B cell (primary cell): ENCODE results near the gene GMPPA. TPM values are rescaled to one million over a fixed set of nuclear protein-coding genes. Genes with fewer than 3 reads are reported as not detected.

Experiments used
- ATAC-seq: fragments of 200-7000 bp; cut with Tn5 transposase; one replicate; pipeline ENCODE4 v1.10.0; 2021; ENCODE audit warnings: low read depth, mild to moderate bottlenecking, moderate number of reproducible peaks, moderate library complexity
- CTCF ChIA-PET: fragments of 350-600 bp; sonication (Branson Sonifier 250); formaldehyde crosslinking; loops from one replicate; lab custom pipeline; 2021; ENCODE audit warnings: antibody characterized with exemption, inconsistent platforms; lab: Charles Lee
- POLR2A ChIA-PET: fragments of 350-600 bp; sonication (Branson Sonifier 250); formaldehyde crosslinking; loops from one replicate; lab custom pipeline; 2021; ENCODE audit warnings: antibody characterized with exemption; lab: Charles Lee
- DNase-seq: peaks from one replicate; pipeline ENCODE4 v3.0.0; 2013
- H2AFZ ChIP-seq: 2 replicates; pipeline ENCODE4 v1.6.1; 2012; ENCODE audit warnings: mild to moderate bottlenecking, low read depth, low read length; ENCODE audit not compliant: insufficient read depth, poor library complexity, severe bottlenecking
- H3K27ac ChIP-seq, 2 donors: 1 replicate in 1 of 2; 2 replicates in 1 of 2; pipeline ENCODE4 v1.5.1; 2012 to 2013; ENCODE audit warnings: low read length in 2 of 2, mild to moderate bottlenecking in 2 of 2, moderate library complexity in 1 of 2
- H3K27me3 ChIP-seq, 4 experiments: fragments of 200-600 bp in 1 of 4; sonication (generic) in 1 of 4; replicated peaks in 1 of 4; 1 replicate in 2 of 4; 2 replicates in 2 of 4; pipeline versions ENCODE4 v1.6.1 to v1.7.0; 2013 to 2016; ENCODE audit warnings: low read length in 3 of 4, mild to moderate bottlenecking in 2 of 4, mixed read lengths in 1 of 4, moderate library complexity in 1 of 4; ENCODE audit not compliant: insufficient read depth in 4 of 4, control insufficient read depth in 3 of 4; ENCODE audit errors: control extremely low read depth in 1 of 4
- H3K36me3 ChIP-seq, 2 experiments: replicated peaks in 1 of 2; 1 replicate in 1 of 2; 2 replicates in 1 of 2; pipeline versions ENCODE4 v1.6.1 to v1.7.1; 2013; ENCODE audit warnings: low read length in 1 of 2; ENCODE audit not compliant: insufficient read depth in 2 of 2, control insufficient read depth in 1 of 2; ENCODE audit errors: control extremely low read depth in 1 of 2, extremely low read depth in 1 of 2
- H3K4me1 ChIP-seq, 2 donors: fragments of 200-600 bp in 1 of 2; sonication (generic) in 1 of 2; 1 replicate in 1 of 2; 2 replicates in 1 of 2; pipeline versions ENCODE4 v1.5.1 to v1.6.1; 2013 to 2017; ENCODE audit warnings: low read length in 2 of 2; ENCODE audit not compliant: control insufficient read depth in 2 of 2, insufficient read depth in 2 of 2
- H3K4me2 ChIP-seq: replicated peaks from 2 replicates; pipeline ENCODE3; 2012; ENCODE audit warnings: mild to moderate bottlenecking, low read depth, low read length; ENCODE audit not compliant: poor library complexity, severe bottlenecking
- H3K4me3 ChIP-seq, 5 experiments: fragments of 200-600 bp in 1 of 5; sonication (generic) in 1 of 5; 1 replicate in 3 of 5; 2 replicates in 2 of 5; pipeline versions ENCODE4 v1.5.1 to v1.7.0; 2011 to 2016; ENCODE audit warnings: low read length in 4 of 5, mild to moderate bottlenecking in 4 of 5, low read depth in 2 of 5, control low read depth in 1 of 5, moderate library complexity in 1 of 5; ENCODE audit not compliant: insufficient read depth in 1 of 5; ENCODE audit errors: control extremely low read depth in 1 of 5, extremely low read depth in 1 of 5
- H3K79me2 ChIP-seq: fragments of 200-600 bp; sonication (generic); one replicate; pipeline ENCODE4 v1.6.0; 2016; ENCODE audit warnings: low read length; ENCODE audit not compliant: control insufficient read depth, insufficient read depth
- H3K9ac ChIP-seq: fragments of 200-600 bp; sonication (generic); 2 replicates; pipeline ENCODE4 v1.6.1; 2017; ENCODE audit warnings: mild to moderate bottlenecking, low read length, moderate library complexity
- H3K9me3 ChIP-seq, 3 donors: one replicate each; pipeline versions ENCODE4 v1.6.1 to v1.7.1; 2013; ENCODE audit warnings: low read length in 2 of 3; ENCODE audit not compliant: control insufficient read depth in 2 of 3, insufficient read depth in 1 of 3; ENCODE audit errors: control extremely low read depth in 1 of 3
- H4K20me1 ChIP-seq: 2 replicates; pipeline ENCODE4 v1.6.0; 2012; ENCODE audit warnings: mild to moderate bottlenecking, low read length; ENCODE audit not compliant: insufficient read depth, control insufficient read depth, poor library complexity, severe bottlenecking
- H3K27ac Mint-ChIP-seq: one replicate; pipeline ENCODE4 v1.8.0; 2021; ENCODE audit warnings: mixed read lengths
- H3K27me3 Mint-ChIP-seq: one replicate; pipeline ENCODE4 v1.8.0; 2021; ENCODE audit warnings: mixed read lengths
- H3K4me1 Mint-ChIP-seq: one replicate; pipeline ENCODE4 v1.8.0; 2021; ENCODE audit warnings: mixed read lengths
- H3K4me3 Mint-ChIP-seq: one replicate; pipeline ENCODE4 v1.8.0; 2021; ENCODE audit warnings: mixed read lengths
- H3K9me3 Mint-ChIP-seq: one replicate; pipeline ENCODE4 v1.8.0; 2022; ENCODE audit warnings: mixed read lengths; ENCODE audit not compliant: insufficient read depth
- EZH2 ChIP-seq: IDR thresholded peaks from 2 replicates; pipeline ENCODE4 v1.6.1; 2012; ENCODE audit warnings: borderline replicate concordance, low read depth, mild to moderate bottlenecking, moderate library complexity, low read length; ENCODE audit not compliant: insufficient read depth, poor library complexity, severe bottlenecking
- WGBS: methylation state at CpG from one replicate; pipeline ENCODE4 v1.1.5; 2013; ENCODE audit warnings: missing lambda C conversion rate; ENCODE audit not compliant: insufficient coverage; 5-methylcytosine and 5-hydroxymethylcytosine counted together
- intact Hi-C: fragments of 100-400 bp; cut with micrococcal nuclease; formaldehyde crosslinking; loops from one replicate; pipeline ENCODE4 v1.10.0; 2022
- polyA plus RNA-seq: library from polyadenylated mRNA; depleted of rRNA; stranded (reverse); fragments of >200 nt; gene quantifications from 2 replicates; pipeline ENCODE4 v1.2.3, GENCODE V29; 2012
- total RNA-seq, 2 donors: library from RNA; stranded (reverse); fragments of 120-200 nt in 1 of 2; gene quantifications; 1 replicate in 1 of 2; 2 replicates in 1 of 2; pipeline versions ENCODE4 v1.2.3 to v1.2.4, GENCODE V29; 2013 to 2022
- TF ChIP-seq, protein P1 (sequence below): fragments of 200-600 bp; IDR thresholded peaks from one replicate; pipeline ENCODE4 v1.8.0; 2022; ENCODE audit warnings: antibody characterized with exemption, mild to moderate bottlenecking

The GMPPA gene
- total and polyA plus RNA-seq, 2 donors (not counting 1 experiment from before 2014, with no cell fraction given): 27.8 to 67.9 TPM

DNA sequence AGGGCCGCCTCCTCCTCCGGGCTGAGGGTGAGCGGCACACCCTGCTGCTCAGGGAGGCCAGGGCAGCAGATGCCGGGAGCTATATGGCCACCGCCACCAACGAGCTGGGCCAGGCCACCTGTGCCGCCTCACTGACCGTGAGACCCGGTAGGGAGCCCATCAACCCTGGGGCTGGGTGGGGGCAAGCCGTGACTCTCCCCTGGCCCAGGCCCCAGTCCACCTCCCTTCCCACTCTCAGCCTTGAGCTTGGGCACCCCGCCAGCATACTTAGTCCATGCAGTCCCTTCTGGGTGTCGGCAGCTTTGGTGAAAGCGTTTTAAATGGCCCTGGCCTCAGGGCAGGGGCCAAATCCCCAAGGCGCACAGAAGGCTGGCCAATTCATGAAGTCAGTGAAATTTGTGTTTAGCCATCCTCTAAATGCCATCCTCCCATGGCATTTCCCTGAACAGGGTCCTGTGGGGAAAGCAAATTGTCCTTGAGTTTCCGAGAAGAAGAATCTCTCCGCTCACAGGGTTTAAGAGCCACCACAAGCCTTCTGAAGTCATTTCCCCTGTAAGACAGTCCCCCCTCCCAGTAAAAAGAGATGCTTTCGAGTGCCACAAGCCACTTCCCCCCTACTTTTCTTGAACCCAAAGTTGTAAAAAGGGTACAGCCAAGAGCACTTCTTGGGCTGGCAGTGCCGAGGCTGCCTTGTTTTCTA lies 46.9 kb upstream of the GMPPA start:
- no peak overlapping the region for H3K9ac ChIP-seq
- no peak overlapping the region for H3K4me2 ChIP-seq
- H2AFZ ChIP-seq: no peak overlapping the region
- no peaks in the 10 kb centered on the region for H4K20me1 ChIP-seq
- intact Hi-C loops: no loop called here
- ChIA-PET POLR2A (no interaction called here), CTCF (no interaction called here)
- H3K36me3 ChIP-seq: no peaks in the 10 kb centered on the region
- H3K27ac ChIP-seq: no peak overlapping the region
- H3K4me1 Mint-ChIP-seq: peaks cover 4% of the 10 kb centered on the region
- no peak for ATAC-seq
- TF ChIP-seq EZH2: no peak
- TF ChIP-seq, protein P1, sequence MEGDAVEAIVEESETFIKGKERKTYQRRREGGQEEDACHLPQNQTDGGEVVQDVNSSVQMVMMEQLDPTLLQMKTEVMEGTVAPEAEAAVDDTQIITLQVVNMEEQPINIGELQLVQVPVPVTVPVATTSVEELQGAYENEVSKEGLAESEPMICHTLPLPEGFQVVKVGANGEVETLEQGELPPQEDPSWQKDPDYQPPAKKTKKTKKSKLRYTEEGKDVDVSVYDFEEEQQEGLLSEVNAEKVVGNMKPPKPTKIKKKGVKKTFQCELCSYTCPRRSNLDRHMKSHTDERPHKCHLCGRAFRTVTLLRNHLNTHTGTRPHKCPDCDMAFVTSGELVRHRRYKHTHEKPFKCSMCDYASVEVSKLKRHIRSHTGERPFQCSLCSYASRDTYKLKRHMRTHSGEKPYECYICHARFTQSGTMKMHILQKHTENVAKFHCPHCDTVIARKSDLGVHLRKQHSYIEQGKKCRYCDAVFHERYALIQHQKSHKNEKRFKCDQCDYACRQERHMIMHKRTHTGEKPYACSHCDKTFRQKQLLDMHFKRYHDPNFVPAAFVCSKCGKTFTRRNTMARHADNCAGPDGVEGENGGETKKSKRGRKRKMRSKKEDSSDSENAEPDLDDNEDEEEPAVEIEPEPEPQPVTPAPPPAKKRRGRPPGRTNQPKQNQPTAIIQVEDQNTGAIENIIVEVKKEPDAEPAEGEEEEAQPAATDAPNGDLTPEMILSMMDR: no peak
- H3K4me1 ChIP-seq: peaks cover 0 to 10% of the 10 kb centered on the region in 2 donors
- H3K9me3 ChIP-seq: no peaks in the 10 kb centered on the region
- no peak for DNase-seq
- 90% methylated on average over 18 of the region's 18 CpGs for WGBS
- no peak overlapping the region for H3K27ac Mint-ChIP-seq
- no peaks in the 10 kb centered on the region for H3K9me3 Mint-ChIP-seq
- H3K27me3 Mint-ChIP-seq: peaks cover 49% of the 10 kb centered on the region
- no peaks in the 10 kb centered on the region for H3K79me2 ChIP-seq
- H3K4me3 ChIP-seq: no peak overlapping the region
- H3K4me3 Mint-ChIP-seq: no peak overlapping the region
- peaks cover 0 to 34% (median 11%) of the 10 kb centered on the region in 4 experiments for H3K27me3 ChIP-seq
